SJSA1 (cell line): Measurements from ENCODE around the gene OR4K2. TPM values are rescaled to one million over a fixed set of nuclear protein-coding genes. Genes with fewer than 3 reads are reported as not detected.

Experiments used
- DNase-seq, 2 experiments: peaks; one replicate each; pipeline ENCODE4 v3.0.0-alpha.2; 2015 to 2020; ENCODE audit warnings: low spot score in 2 of 2, low read depth in 1 of 2
- H3K27ac ChIP-seq: fragments of 250-450 bp; sonication (Bioruptor Pico); 2 replicates; pipeline ENCODE4 v1.5.1; 2020; ENCODE audit warnings: mild to moderate bottlenecking, moderate library complexity
- H3K27me3 ChIP-seq: fragments of 250-450 bp; sonication (Bioruptor Pico); replicated peaks from 2 replicates; pipeline ENCODE4 v1.5.1; 2020; ENCODE audit warnings: mild to moderate bottlenecking, moderate library complexity
- H3K36me3 ChIP-seq: fragments of 250-450 bp; sonication (Bioruptor Pico); 2 replicates; pipeline ENCODE4 v1.5.1; 2020; ENCODE audit warnings: mild to moderate bottlenecking
- H3K4me1 ChIP-seq: fragments of 250-450 bp; sonication (Bioruptor Pico); replicated peaks from 2 replicates; pipeline ENCODE4 v1.6.1; 2021; ENCODE audit warnings: mild to moderate bottlenecking
- H3K4me3 ChIP-seq: fragments of 250-450 bp; sonication (Bioruptor Pico); 2 replicates; pipeline ENCODE4 v1.5.1; 2020; ENCODE audit warnings: mild to moderate bottlenecking
- H3K9me3 ChIP-seq: fragments of 250-450 bp; sonication (Bioruptor Pico); replicated peaks from 2 replicates; pipeline ENCODE4 v1.5.1; 2020; ENCODE audit warnings: mild to moderate bottlenecking
- total RNA-seq: library from RNA; depleted of rRNA; stranded (reverse); fragments of >200 nt; shearing (Covaris generic); gene quantifications from 2 replicates; pipeline ENCODE4 v1.2.3, GENCODE V29; 2014; rRNA removed

The OR4K2 gene
- total RNA-seq, 1 experiment from 2014 or later: not detected

- Histone ChIP-seq H3K27ac (no peak overlapping the region), H3K27me3 (no peaks in the 10 kb centered on the region), H3K4me3 (no peak overlapping the region), H3K4me1 (no peaks in the 10 kb centered on the region), H3K36me3 (no peaks in the 10 kb centered on the region), H3K9me3 (no peaks in the 10 kb centered on the region)
- DNase-seq: no peak
These were observed 42.3 kb downstream of the OR4K2 start for GRCh38 chr14:19917243-19917642.

DNA sequence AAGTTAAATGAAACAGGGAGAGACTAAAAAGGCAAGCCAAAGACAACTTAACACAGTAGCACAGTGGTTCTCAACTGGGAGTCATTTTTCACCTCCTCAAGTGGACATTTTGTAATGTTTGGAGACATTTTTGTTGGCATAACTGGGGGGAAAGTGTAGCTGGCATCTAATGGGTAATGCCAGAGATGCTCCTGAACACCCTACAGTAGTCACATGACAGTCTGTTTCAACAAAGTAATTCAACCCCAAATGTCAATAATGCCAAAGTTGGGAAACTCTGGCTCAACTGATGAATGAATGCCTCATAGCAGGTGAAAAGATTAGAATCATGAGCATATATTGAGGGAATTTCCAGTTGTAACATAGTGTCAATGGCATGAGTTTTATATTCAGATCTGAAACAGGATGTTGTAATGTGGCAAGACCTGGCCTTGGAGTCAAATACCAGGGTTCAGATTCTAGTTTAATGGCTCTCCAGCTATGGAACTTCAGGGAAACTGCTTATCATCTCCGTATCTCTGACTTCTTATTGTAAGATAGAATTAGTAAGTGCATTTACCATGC is 43.1 kb downstream of the OR4K2 start:
- no peaks in the 10 kb centered on the region for H3K27me3 ChIP-seq
- H3K4me3 ChIP-seq: no peak overlapping the region
- H3K9me3 ChIP-seq: no peaks in the 10 kb centered on the region
- DNase-seq: no peak
- no peaks in the 10 kb centered on the region for H3K36me3 ChIP-seq
- no peaks in the 10 kb centered on the region for H3K4me1 ChIP-seq
- no peak overlapping the region for H3K27ac ChIP-seq

DNA sequence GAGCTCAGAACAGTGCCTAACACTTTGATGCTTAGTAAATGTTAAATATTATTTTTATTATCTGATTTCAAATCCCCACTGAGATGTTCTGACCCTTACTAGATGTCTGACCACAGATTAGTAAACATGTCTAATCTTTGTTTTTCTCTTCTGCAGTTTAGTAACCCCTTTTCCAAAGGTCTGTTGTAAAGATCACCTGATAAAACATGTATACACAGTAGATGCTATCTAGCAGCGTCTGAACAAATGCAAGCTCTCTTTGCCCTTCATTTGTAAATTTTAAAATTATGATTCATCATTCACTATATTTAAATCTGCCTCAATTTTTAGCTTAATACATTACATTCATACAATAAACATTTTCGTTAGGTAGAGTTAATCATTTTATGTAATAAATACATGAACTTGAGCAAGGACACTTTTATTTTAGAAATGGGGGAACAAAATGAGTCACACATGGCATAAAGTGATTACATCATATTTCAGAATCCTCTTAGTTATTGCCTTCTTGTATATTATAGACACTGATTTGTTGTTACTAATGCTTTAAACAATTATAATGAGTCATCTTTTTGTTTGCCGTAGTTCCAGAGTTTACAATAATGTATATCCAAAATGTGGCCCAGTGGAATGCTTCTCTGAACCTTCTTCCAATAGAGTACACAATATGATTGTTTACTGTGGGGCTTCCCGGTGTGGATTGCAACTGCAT is 43.8 kb downstream of the OR4K2 start:
- H3K4me3 ChIP-seq: no peak overlapping the region
- no peaks in the 10 kb centered on the region for H3K4me1 ChIP-seq
- no peaks in the 10 kb centered on the region for H3K36me3 ChIP-seq
- no peaks in the 10 kb centered on the region for H3K27me3 ChIP-seq
- no peaks in the 10 kb centered on the region for H3K9me3 ChIP-seq
- H3K27ac ChIP-seq: no peak overlapping the region
- no peak for DNase-seq

DNA sequence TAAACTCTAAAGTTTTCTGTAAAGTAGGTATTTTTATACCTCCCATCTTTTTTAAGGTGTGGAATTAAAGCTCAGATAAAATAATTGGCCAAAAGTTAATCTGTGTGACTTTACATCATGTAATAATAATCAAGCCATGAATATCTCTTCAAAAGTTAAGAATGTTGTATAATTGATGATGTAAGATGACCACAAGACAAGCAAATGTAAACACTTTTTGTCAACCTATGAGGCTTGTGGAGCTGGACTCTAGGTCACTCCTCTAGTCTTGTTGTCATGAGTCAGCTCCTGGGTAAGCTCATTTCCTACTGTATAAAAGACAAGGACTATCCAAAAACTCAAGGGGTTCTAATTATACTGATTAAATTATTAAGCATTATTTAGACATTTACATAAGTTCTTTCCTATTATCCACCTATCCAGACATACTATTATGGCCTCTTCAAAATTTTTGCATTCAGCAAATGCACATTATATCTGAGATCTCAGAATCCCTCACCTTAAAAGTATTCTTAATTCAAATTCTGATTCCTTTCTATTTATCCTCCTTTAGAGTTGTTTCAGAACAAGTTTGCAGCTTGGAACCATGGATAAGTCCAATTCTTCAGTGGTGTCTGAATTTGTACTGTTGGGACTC is 45.2 kb downstream of the OR4K2 start, which contains the start of gene OR4K5:
Gene OR4K5, plus strand, starts transcription at position 587 of the 637 bp plus-strand sequence. Its CDS starts 0 bp downstream, at position 587.
- no peaks in the 10 kb centered on the region for H3K4me1 ChIP-seq
- no peak within 1 kb of the TSS for H3K27ac ChIP-seq
- no peaks in the 10 kb centered on the region for H3K36me3 ChIP-seq
- no peak within 1 kb of the TSS for H3K4me3 ChIP-seq
- H3K27me3 ChIP-seq: no peaks in the 10 kb centered on the region
- DNase-seq: no peak
- H3K9me3 ChIP-seq: no peaks in the 10 kb centered on the region

GRCh38 chr14:19930617-19931016 is 55.7 kb downstream of the OR4K2 start, which contains the start of gene OR4K1:
OR4K1 (plus strand) TSS chr14:19930917; CDS start chr14:19935667, 4,750 bp downstream.
- Histone ChIP-seq H3K9me3 (no peaks in the 10 kb centered on the region), H3K4me1 (no peaks in the 10 kb centered on the region), H3K36me3 (no peaks in the 10 kb centered on the region), H3K4me3 (no peak within 1 kb of the TSS), H3K27me3 (no peaks in the 10 kb centered on the region), H3K27ac (no peak within 1 kb of the TSS)
- DNase-seq: no peak

Other genes starting within 250 kb of the OR4K2 start
- gene OR11H2, start 161.3 kb upstream of the OR4K2 start, total RNA-seq: not detected in 2 replicates
- not detected in 2 replicates for gene OR4Q3, start 131.6 kb upstream of the OR4K2 start, total RNA-seq
- gene OR4M1, start 101.6 kb upstream of the OR4K2 start, total RNA-seq: not detected in 2 replicates
- gene OR4N2, start 71.4 kb upstream of the OR4K2 start, total RNA-seq: not detected in 2 replicates
- not detected in 2 replicates for gene OR4K5, start 45.5 kb downstream of the OR4K2 start, total RNA-seq
- not detected in 2 replicates for gene OR4K1, start 55.8 kb downstream of the OR4K2 start, total RNA-seq
- not detected in 2 replicates for gene OR4K15, start 100.4 kb downstream of the OR4K2 start, total RNA-seq
- not detected in 2 replicates for gene OR4Q2, start 127.0 kb downstream of the OR4K2 start, total RNA-seq
- not detected in 2 replicates for gene OR4K14, start 144.2 kb downstream of the OR4K2 start, total RNA-seq
- not detected in 2 replicates for gene OR4K13, start 160.9 kb downstream of the OR4K2 start, total RNA-seq
- not detected in 2 replicates for gene OR4L1, start 184.9 kb downstream of the OR4K2 start, total RNA-seq
- not detected in 2 replicates for gene OR4K17, start 235.6 kb downstream of the OR4K2 start, total RNA-seq